ENCODE measurements around the gene PRR14. TPM values are rescaled to one million over a fixed set of nuclear protein-coding genes. Genes with fewer than 3 reads are reported as not detected.

Gene PRR14
- total RNA-seq, 1 donor from 2014 or later = 79.6 TPM

DNA sequence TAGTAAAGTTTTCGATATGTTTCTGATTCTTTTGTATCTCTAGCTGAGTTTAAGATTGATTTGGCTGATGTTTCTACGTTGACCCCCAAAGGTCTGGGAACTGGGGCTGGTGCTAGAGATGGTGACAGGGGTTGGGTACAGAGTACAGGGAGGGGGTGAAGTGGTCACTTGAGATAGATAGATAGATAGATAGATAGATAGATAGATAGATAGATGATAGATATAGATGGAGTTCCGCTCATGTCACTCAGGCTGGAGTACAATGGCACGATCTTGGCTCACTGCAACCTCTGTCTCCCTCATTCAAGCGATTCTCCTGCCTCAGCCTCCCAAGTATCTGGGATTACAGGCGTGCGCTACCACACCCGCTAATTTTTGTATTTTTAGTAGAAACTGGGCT, 5.6 kb downstream of the PRR14 start:
- Mint-ChIP-seq H3K27ac (ENCODE audit: unreplicated experiment) (no peak overlapping the region), H3K36me3 (ENCODE audit: unreplicated experiment) (peaks cover 4% of the 10 kb centered on the region), H3K4me1 (ENCODE audit: low read depth, unreplicated experiment) (peaks cover 18% of the 10 kb centered on the region), H3K4me3 (ENCODE audit: unreplicated experiment) (peak overlapping the region; percentile 25), H3K27me3 (ENCODE audit: unreplicated experiment) (peaks cover 17% of the 10 kb centered on the region), H3K9me3 (ENCODE audit: unreplicated experiment) (peaks cover 19% of the 10 kb centered on the region)
- DNase-seq = no peak
- TF ChIP-seq, protein P1, sequence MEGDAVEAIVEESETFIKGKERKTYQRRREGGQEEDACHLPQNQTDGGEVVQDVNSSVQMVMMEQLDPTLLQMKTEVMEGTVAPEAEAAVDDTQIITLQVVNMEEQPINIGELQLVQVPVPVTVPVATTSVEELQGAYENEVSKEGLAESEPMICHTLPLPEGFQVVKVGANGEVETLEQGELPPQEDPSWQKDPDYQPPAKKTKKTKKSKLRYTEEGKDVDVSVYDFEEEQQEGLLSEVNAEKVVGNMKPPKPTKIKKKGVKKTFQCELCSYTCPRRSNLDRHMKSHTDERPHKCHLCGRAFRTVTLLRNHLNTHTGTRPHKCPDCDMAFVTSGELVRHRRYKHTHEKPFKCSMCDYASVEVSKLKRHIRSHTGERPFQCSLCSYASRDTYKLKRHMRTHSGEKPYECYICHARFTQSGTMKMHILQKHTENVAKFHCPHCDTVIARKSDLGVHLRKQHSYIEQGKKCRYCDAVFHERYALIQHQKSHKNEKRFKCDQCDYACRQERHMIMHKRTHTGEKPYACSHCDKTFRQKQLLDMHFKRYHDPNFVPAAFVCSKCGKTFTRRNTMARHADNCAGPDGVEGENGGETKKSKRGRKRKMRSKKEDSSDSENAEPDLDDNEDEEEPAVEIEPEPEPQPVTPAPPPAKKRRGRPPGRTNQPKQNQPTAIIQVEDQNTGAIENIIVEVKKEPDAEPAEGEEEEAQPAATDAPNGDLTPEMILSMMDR (IDR thresholded peaks at IDR 0.05; ENCODE audit: partially characterized antibody, unreplicated experiment) = no peak

DNA sequence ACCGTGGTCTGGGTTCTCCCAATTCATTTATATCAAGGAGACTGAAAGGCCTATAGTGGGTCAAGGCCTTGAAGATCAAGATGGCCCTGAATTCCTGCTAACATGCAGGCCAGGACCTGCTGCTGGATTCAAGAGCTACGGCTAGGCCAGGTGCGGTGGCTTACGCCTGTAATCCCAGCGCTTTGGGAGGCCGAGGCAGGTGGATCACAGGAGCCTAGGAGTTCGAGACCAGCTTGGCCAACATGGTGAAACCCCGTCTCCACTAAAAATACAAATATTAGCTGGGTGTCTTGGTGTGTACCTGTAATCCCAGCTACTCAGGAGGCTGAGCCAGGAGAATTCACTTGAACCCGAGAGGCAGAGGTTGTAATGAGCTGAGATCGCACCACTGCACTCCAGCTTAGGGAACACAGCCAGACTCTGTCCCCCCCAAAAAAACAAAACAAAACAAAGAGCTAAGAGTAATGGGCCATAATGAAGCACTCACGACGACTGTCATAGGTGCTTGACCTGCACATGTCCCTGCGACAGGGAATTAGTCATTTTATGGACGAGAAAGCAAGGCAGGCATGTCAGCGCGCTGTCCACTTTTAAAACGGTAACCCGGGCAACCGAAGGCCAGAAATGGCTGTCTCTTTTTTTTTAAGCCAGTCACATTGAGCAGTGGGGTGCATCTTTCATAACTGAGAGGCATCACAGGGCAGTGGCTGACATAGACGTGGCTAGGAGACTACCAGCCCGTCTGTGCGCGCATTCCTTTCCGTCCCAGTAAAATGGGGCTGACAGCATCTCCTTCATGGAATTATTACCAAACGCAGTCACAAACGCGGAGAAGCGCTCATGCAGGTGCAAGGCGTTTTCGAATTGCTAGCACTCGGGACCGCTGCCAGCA, 6.5 kb downstream of the PRR14 start:
- DNase-seq = no peak
- Mint-ChIP-seq H3K9me3 (ENCODE audit: unreplicated experiment) (peaks cover 16% of the 10 kb centered on the region), H3K4me1 (ENCODE audit: low read depth, unreplicated experiment) (peaks cover 14% of the 10 kb centered on the region), H3K4me3 (ENCODE audit: unreplicated experiment) (peak overlapping the region; percentile 87), H3K27ac (ENCODE audit: unreplicated experiment) (peak overlapping the region; percentile 90), H3K36me3 (ENCODE audit: unreplicated experiment) (peaks cover 4% of the 10 kb centered on the region), H3K27me3 (ENCODE audit: unreplicated experiment) (peaks cover 17% of the 10 kb centered on the region)
- TF ChIP-seq, protein P1 (IDR thresholded peaks at IDR 0.05; ENCODE audit: partially characterized antibody, unreplicated experiment) = no peak

DNA sequence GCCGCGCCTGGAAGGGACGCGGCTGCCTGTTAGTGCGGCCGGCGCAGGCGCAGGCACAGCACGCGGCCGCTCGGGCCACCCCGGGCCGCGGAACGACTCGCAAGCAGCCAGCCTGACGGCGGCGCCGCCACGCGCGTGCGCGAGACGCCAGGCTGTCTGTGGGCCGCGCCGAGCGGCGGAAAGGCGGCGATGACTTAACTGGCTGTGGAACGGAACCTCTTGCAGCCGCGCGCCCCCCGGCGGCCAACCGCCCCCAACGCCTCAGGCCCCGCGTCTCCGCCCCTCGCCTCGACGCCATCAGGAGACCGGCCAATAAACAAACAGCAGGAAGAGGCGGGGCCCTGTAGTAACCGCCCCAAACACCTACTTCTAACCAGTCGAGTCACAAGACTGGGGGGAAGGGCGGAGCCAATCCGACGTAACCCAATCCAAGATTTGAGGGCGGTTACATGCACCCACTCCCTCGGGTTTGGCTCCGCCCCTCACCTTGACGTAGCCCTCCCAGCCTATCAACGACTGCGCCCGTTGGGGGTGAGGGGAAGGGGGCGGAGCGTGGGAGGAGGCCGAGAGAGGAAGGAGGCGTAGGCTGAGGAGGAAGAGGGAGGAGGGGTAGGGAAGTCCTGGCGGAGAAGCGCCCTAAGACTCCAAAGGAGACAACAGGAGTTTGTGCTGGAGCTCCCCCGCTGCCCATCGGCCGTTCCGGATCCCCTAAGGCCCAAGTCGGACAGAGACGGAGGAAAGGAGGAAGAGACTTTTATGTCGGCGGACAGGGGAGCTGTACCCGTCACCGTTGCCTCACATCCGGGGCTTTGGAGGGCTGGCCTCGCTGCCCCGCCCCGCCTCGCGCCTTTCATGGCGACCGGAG, 7.3 kb downstream of the PRR14 start, which contains the start of gene FBRS:
Gene FBRS, plus strand, starts transcription at position 566 of the 865 bp plus-strand sequence. CDS start 1,088 bp downstream, outside the sequence.
- peak; percentile 100 for DNase-seq
- peaks cover 18% of the 10 kb centered on the region for H3K9me3 Mint-ChIP-seq (ENCODE audit: unreplicated experiment)
- peaks cover 13% of the 10 kb centered on the region for H3K4me1 Mint-ChIP-seq (ENCODE audit: low read depth, unreplicated experiment)
- peak within 1 kb of the TSS; percentile 99 for H3K27ac Mint-ChIP-seq (ENCODE audit: unreplicated experiment)
- peaks cover 6% of the 10 kb centered on the region for H3K36me3 Mint-ChIP-seq (ENCODE audit: unreplicated experiment)
- peaks cover 15% of the 10 kb centered on the region for H3K27me3 Mint-ChIP-seq (ENCODE audit: unreplicated experiment)
- peak within 1 kb of the TSS; percentile 99 for H3K4me3 Mint-ChIP-seq (ENCODE audit: unreplicated experiment)
- TF ChIP-seq, protein P1 (IDR thresholded peaks at IDR 0.05; ENCODE audit: partially characterized antibody, unreplicated experiment) = peak; percentile 76

DNA sequence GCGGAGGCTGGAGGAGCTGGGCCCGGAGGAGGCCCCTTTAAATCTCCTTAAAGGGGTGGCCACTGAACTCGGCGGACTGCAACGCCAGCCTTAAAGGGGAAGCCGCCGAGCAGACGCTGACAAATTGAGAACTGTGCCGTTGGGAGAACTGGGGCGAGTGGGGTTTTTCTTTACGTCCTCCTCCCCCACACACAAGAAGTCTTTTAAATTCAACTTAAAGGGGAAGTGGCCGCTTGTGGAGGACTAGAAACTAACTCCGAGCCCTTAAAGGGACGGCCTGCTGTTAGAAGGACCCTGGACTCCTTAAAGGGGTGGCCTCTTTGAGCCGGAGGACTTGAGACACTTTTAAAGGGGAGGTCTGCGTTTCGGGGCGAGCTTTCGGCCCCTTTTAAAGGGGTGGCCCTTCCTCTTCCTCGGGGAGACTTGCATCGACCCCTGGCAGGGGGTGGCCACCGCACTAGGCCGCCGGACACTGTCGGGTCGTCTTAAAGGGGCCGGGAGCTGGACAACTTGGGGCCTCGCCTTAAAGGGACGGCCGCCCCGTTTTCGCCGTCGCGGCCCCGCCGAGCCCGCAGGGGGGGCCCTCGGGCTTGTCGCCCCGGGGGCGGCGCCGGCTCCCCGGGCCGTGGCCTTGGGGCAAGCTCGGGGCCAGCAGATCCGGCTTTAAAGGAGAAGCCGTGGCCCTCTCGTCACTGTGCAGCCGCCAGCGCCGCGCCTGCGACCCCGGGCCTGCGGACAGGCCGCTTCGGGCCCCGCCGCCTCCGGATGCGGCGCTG, 8.2 kb downstream of the PRR14 start:
- peak overlapping the region; percentile 99 for H3K4me3 Mint-ChIP-seq (ENCODE audit: unreplicated experiment)
- peaks cover 18% of the 10 kb centered on the region for H3K9me3 Mint-ChIP-seq (ENCODE audit: unreplicated experiment)
- H3K27ac Mint-ChIP-seq (ENCODE audit: unreplicated experiment) = peak overlapping the region; percentile 99
- TF ChIP-seq, protein P1 (IDR thresholded peaks at IDR 0.05; ENCODE audit: partially characterized antibody, unreplicated experiment) = no peak
- H3K4me1 Mint-ChIP-seq (ENCODE audit: low read depth, unreplicated experiment) = peaks cover 16% of the 10 kb centered on the region
- H3K36me3 Mint-ChIP-seq (ENCODE audit: unreplicated experiment) = peaks cover 11% of the 10 kb centered on the region
- peak; percentile 81 for DNase-seq
- peaks cover 15% of the 10 kb centered on the region for H3K27me3 Mint-ChIP-seq (ENCODE audit: unreplicated experiment)

Measured in glutamatergic neuron (in vitro differentiated cells).